Suppressor macrophage treated with lipopolysaccharide for 4 hours (primary cell): ENCODE data around the gene NUP133.
"Not testable (repeated sequence)": the region's sequence is repeated elsewhere in the genome, so short reads cannot be mapped to it uniquely, and the experiment has no call there.

ENCODE experiments used
- DNase-seq: peaks from one replicate; pipeline ENCODE4 v3.0.0-alpha.2; 2020

The NUP133 gene

GRCh38 chr1:229448354-229448753 is 59.8 kb downstream of the NUP133 start:
- no peak for DNase-seq

DNA sequence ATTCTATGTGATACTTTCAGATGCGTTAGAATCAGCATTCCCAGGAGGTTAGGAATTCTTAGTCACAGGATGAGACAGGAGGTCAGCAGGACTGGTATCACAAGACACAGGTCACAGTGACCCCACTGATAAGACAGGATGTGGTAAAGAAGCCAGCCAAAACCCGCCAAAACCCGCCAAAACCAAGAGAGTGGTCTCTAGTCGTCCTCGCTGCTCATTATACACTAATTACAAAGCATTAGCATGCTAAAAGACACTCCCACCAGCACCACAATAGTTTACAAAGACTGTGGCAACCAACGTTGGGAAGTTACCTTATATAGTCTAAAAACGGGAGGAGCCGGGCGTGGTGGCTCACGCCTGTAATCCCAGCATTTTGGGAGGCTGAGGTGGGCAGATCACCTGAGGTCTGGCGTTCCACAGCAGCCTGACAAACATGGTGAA is 60.3 kb downstream of the NUP133 start:
- no peak for DNase-seq

GRCh38 chr1:229445828-229446227 is 62.3 kb downstream of the NUP133 start:
- no peak for DNase-seq

GRCh38 chr1:229440851-229441537 is 67.1 kb downstream of the NUP133 start:
- no peak for DNase-seq

GRCh38 chr1:229438021-229438420 is 70.1 kb downstream of the NUP133 start:
- DNase-seq: no peak

DNA sequence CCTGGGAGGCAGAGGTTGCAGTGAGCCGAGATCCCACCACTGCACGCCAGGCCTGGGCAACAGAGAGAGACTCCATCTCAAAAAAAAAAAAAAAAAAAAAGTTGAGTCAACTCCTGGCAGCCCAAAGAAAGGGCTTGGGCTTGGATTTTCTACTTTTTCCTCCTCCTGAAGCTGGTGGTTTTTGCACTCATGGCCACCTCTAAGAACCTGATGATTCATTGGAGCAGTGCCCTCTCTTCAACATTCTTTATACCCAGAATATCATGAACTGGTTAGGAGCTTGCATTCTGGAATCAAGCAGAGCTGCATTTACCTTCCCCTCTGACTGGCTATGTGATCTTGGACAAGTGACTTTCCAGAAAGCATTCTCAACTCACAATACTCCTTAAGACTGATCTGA is 70.7 kb downstream of the NUP133 start:
- no peak for DNase-seq

DNA sequence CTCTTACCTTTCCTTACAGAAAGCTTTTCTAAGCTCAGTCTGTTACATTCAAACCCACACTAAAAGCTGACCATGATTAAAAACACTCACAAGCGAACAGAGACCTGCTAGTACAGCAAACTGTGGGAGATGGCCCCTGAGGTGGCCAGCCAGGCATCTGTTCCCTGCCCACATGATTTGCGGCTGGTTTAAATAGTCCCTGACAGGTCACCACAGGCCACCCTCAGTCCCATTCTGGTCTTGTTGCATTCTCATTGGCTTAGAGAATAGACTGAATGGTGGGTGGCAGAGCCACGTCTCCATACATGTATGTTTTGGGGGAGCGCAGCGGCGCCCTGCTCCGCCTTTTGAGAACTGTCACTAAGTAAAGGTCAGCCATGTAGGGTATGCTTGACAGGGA is 71.9 kb downstream of the NUP133 start:
- no peak for DNase-seq

- no peak for DNase-seq
These were observed 73.5 kb downstream of the NUP133 start for GRCh38 chr1:229434641-229435051.

GRCh38 chr1:229434005-229434640 is 74.0 kb downstream of the NUP133 start, which contains the start of gene ACTA1:
Gene ACTA1, minus strand, starts transcription at chr1:229434094. Its CDS starts 979 bp downstream, at chr1:229433115.
- no peak for DNase-seq

DNA sequence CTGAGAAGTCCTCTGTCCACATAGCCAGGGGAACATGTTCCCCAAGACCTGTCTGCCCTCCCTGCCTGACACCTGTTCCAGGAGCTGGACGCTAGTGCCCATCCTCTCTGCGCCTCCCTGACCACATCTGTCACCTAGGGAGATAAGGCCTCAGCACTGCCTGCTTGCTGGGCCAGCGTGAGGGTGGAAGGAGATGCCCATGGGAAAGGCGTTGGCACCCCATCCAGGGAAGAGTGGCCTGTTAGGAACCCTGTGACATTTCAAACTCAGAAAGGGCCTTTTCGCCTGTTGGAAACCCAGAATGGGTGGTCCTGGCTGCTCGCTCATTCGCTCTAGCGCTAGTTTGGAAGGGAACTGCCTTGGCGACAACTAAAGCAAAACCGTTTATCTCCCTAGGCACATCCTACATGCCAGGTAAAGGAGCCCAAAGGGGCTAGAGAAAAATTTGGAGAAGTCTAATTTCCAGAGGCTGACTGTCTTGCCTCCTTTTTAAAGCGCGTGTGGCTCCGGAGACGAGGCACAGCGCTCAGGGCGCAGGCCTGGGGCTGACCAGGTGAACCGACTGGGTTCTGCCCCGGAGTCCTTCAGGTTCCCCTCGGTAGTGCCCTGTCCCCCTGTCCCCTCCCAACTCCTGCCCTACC is 74.7 kb downstream of the NUP133 start:
- DNase-seq: no peak

DNA sequence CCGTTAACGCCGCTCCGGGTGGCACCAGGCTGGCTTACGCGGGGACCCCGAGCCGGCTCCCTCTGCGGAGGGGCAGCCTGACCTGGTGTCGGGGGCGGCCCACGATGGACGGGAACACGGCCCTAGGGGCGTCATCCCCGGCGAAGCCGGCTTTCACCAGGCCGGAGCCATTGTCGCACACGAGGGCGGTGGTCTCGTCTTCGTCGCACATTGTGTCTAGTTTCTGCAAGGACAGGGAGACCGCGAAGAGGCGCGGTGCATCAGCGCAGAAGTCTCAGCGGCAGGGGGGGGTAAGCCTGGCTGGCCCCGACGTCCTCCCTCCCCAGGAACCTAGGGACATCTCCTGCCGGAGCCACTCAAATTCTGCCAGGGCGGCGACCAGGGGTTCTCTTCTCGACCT is 75.2 kb downstream of the NUP133 start:
- DNase-seq: no peak

DNA sequence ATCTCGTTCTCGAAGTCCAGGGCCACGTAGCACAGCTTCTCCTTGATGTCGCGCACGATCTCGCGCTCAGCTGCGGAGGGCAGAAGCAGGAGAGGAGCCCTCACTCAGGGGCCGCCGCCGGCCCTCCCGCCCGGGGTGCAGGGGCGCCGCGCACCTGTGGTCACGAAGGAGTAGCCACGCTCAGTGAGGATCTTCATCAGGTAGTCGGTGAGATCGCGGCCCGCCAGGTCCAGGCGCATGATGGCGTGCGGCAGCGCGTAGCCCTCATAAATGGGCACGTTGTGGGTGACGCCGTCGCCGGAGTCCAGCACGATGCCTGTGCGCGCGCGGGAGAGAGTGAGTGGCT is 76.1 kb downstream of the NUP133 start:
- no peak for DNase-seq

GRCh38 chr1:229431284-229432115 is 76.6 kb downstream of the NUP133 start:
- no peak for DNase-seq

DNA sequence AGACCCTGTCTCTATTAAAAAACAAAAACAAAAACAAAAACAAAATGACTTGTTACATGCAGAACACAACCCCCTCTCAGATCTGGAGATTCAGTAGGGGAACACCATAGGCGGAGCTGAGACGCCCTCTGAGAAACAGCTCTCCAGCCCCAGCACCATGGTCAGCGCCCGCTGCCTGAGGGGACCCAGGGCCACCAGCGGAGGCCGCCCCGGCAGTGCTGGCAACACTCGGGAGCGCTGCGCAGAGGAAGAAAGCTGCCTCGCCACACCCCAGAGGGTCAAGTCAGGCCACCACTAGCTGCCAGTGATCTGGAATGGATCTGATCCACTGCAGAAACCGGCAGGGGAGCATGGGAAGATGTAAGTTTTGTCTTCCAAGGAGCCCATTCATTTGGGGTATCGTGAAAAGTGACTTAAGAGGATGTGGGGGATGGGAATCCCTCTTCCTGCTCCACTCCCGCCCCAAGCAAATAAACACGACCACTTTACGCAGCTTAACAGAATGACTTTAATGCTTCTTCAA is 77.3 kb downstream of the NUP133 start:
- DNase-seq: peak; percentile 57

DNA sequence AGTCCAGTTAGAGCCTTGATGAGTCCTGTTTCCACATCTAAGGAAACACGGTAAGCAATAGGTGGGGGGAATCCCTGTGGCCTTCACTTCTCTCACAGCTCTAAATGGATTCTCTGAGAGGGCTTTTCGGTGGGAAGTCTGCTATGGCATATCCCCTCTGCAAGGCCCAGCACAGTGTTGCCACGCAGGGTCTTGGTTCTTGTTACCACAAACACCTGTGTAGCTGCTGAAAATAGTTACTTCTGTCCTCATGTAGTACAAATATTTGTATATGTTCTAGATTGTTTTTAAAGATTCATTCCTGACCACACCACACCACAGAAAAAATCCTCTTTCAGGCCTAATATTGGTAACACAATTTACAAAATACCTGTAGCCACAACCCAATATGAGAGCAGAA is 79.9 kb downstream of the NUP133 start:
- no peak for DNase-seq

- no peak for DNase-seq
These were observed 80.6 kb downstream of the NUP133 start for GRCh38 chr1:229427572-229427971.

DNA sequence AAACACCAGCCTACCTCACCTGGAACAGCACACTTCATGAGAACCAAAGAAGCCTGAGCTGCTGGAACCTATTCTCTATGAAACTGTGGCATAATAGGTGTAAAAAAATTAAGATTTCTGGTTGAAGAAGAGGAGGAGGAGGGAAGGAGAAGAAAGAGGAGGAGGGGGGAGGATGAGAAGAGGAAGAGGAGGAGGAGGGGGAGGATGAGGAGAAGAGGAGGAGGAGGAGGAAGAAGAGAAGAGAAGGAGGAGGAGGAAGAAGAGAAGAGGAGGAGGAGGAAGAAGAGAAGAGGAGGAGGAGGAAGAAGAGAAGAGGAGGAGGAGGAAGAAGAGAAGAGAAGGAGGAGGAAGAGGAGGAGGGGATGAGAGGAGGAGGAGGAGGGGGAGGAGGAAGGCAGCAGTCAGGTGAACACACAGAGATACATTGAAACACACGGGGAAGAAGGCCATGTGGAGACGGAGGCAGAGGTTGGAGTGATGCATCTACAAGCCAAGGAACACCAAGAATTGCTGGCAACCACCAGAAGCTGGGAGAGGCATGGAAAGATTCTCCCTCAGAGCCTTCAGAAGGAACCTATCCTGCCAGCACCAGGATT is 82.5 kb downstream of the NUP133 start:
- no peak for DNase-seq

DNA sequence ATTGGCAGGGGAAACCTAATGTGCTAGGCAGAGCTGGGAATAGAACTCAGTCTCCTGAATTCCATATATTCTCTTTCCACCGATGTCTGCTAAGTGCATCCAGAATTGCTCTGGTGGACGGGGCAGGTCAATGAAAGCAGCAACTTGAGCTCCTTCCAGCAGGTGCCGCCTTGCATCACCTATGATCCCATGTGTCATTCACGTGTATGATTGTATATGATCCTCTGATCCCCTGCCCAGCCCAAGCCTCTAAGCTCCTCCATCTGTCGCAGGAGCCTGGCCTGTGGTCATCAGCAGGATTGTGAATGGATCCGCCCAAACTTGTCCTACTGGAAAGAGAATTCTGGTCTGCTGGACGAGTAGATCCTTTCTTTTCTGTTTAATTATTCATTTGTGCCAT is 87.4 kb downstream of the NUP133 start:
- no peak for DNase-seq

- DNase-seq: no peak
These were observed 87.9 kb downstream of the NUP133 start for GRCh38 chr1:229420224-229420623.

DNA sequence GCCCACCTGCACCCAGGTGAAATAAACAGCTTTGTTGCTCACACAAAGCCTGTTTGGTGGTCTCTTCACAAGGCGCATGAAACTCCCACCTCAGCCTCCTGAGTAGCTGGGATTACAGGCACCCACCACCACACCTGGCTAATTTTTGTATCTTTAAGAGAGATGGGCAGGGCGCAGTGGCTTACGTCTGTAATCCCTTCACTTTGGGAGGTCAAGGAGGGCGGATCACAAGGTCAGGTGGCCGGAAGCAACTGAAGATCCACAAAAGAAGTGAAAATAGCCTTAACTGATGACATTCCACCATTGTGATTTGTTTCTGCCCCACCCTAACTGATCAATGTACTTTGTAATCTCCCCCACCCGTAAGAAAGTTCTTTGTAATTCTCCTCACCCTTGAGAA is 89.6 kb downstream of the NUP133 start:
- DNase-seq: not testable (repeated sequence)

DNA sequence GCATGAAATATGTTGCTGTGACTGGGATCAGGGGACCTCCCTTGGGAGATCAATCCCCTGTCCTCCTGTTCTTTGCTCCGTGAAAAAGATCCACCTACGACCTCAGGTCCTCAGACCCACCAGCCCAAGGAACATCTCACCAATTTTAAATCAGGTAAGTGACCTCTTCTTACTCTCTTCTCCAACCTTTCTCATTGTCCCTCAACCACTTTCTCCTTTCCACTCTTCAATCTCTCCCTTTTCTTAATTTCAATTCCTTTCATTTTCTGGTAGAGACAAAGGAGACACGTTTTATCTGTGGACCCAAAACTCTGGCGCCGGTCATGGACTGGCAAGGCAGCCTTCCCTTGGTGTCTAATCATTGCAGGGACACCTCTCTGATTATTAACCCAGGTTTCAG is 95.3 kb downstream of the NUP133 start:
- DNase-seq: not testable (repeated sequence)

- DNase-seq: no peak
These were observed 96.1 kb downstream of the NUP133 start for GRCh38 chr1:229412056-229412455.
